ENCODE data around the gene CIT.
A peak's percentile ranks its signal among the peaks of the same experiment; 100 is the strongest.

The CIT gene

DNA sequence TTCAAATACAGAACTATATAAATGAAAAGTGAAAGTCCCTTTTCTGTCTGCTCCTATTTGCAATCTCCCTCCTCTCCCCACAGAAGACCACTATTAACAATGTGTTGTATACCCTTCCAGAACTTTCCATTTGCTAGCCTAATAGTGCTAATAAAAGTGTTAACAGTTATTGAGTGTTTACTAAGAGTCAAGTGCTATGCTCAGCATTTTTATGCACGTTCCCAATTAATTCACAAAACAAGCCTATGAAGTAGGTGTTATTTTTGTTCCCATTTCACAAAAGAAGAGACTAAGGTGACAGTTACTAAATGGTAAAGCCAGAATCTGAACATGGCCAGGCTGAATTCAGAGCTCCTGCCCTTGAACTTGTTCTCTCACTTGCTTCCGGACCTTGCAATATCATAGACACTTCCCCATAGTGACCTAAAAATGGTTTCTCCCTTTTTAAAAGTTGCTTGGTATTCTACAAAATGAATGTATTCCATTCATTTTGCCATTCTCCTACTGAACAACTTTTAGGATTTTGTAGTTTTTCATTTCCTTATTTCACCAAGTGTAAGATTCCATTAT is 210.8 kb downstream of the CIT start:
- peak overlapping the region; percentile 95 for H2AFZ ChIP-seq (ENCODE audit: low read length)
- no peaks in the 10 kb centered on the region for H3F3A ChIP-seq (ENCODE audit: insufficient read depth, low read length)
- H3K4me1 ChIP-seq (ENCODE audit: insufficient read depth, low read length, severe bottlenecking): peaks cover 34% of the 10 kb centered on the region
- H3K9ac ChIP-seq (ENCODE audit: low read length): no peak overlapping the region; the same call in 1 of the 2 replicates
- peak overlapping the region; percentile 91 for H3K4me2 ChIP-seq (ENCODE audit: low read length)
- H3K9me3 ChIP-seq (ENCODE audit: low read length): no peaks in the 10 kb centered on the region
- TF ChIP-seq EZH2 (IDR thresholded peaks at IDR 0.05; ENCODE audit: borderline replicate concordance, low read length): no peak
- TF ChIP-seq CTCF (IDR thresholded peaks at IDR 0.05; ENCODE audit: low read length): no peak
- peak overlapping the region; percentile 82 for H3K27ac ChIP-seq (ENCODE audit: low read depth, low read length, poor library complexity, severe bottlenecking)
- no peaks in the 10 kb centered on the region for H3K27me3 ChIP-seq (ENCODE audit: insufficient read depth, low read length)
- H3K9me2 ChIP-seq (ENCODE audit: low read depth, low read length): no peaks in the 10 kb centered on the region
- H3K79me2 ChIP-seq (ENCODE audit: insufficient read depth, low read length): peaks cover 11% of the 10 kb centered on the region; the same call in 1 of the 2 replicates
- peaks cover 19% of the 10 kb centered on the region for H3K36me3 ChIP-seq (ENCODE audit: insufficient read depth, low read length)
- peak overlapping the region; percentile 97 for H3K4me3 ChIP-seq (ENCODE audit: low read depth, low read length, poor library complexity, severe bottlenecking)
- H4K20me1 ChIP-seq (ENCODE audit: insufficient read depth, low read length): no peaks in the 10 kb centered on the region

DNA sequence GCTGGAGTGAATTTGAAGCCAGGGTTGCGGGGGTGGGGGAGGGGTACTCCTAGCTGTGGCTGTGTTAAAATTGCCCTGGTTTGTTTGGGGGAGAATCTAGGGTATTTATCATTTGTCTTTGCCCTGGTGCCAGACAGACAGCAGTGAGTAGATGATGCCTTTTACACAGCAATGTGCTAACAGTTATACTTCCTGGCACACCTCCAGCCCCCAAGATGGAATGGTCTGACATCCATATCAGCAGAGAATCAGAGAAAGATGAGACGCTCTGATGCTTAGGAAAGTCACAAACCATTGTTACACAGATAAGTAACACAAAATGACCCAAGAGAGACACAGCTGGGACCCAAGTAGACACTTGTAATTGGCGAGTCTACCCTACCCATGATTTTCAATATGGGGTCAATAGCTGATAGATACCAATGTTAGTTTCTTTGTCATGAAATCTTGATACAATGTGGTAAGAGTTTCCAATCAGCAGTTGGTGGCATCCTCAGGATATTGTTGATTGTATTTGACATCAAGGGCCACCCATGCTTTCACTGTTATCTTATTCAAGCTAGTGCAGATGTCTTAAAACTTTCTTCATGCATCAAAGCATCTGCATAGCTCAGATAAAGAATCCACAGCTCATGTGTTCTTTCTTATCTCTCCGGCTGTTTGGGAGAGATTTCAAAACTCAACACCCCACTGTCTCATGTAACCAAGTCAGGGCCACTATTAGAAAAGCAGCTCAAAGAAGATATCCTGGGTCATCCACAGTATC is 211.8 kb downstream of the CIT start:
- Histone ChIP-seq H3K9me3 (ENCODE audit: low read length) (no peaks in the 10 kb centered on the region), H3K79me2 (ENCODE audit: insufficient read depth, low read length) (peaks cover 11% of the 10 kb centered on the region; the same call in 1 of the 2 replicates), H3K4me2 (ENCODE audit: low read length) (no peak overlapping the region), H3F3A (ENCODE audit: insufficient read depth, low read length) (no peaks in the 10 kb centered on the region), H3K4me1 (ENCODE audit: insufficient read depth, low read length, severe bottlenecking) (peaks cover 27% of the 10 kb centered on the region), H3K36me3 (ENCODE audit: insufficient read depth, low read length) (peaks cover 10% of the 10 kb centered on the region), H3K27ac (ENCODE audit: low read depth, low read length, poor library complexity, severe bottlenecking) (no peak overlapping the region), H3K9me2 (ENCODE audit: low read depth, low read length) (no peaks in the 10 kb centered on the region), H3K4me3 (ENCODE audit: low read depth, low read length, poor library complexity, severe bottlenecking) (no peak overlapping the region), H3K27me3 (ENCODE audit: insufficient read depth, low read length) (no peaks in the 10 kb centered on the region), H2AFZ (ENCODE audit: low read length) (peak overlapping the region; percentile 95; the same call in 1 of the 2 replicates), H3K9ac (ENCODE audit: low read length) (no peak overlapping the region), H4K20me1 (ENCODE audit: insufficient read depth, low read length) (no peaks in the 10 kb centered on the region)
- TF ChIP-seq CTCF (IDR thresholded peaks at IDR 0.05; ENCODE audit: low read length): no peak
- TF ChIP-seq EZH2 (IDR thresholded peaks at IDR 0.05; ENCODE audit: borderline replicate concordance, low read length): no peak

DNA sequence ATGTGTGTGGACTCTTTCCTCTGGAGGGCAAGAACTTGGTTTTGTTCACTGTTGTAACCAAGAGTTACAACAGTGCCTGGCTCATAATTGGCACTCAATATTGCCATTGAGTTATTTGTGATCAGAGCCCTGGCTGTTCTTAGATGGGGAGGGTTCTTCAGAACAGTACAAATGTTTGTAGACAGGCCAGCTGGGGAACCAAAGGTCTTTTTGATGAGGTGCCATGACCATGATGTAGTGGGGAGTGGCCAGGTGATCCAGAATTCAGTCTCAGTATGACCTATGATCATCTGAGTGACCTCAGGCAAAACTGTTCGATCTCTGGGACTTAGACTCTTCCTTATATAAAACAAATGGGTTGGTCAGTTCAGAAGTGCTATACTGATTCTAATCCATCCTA is 212.5 kb downstream of the CIT start:
- H3K27ac ChIP-seq (ENCODE audit: low read depth, low read length, poor library complexity, severe bottlenecking): no peak overlapping the region
- no peak overlapping the region for H3K4me2 ChIP-seq (ENCODE audit: low read length)
- TF ChIP-seq CTCF (IDR thresholded peaks at IDR 0.05; ENCODE audit: low read length) (no peak), EZH2 (IDR thresholded peaks at IDR 0.05; ENCODE audit: borderline replicate concordance, low read length) (no peak)
- no peaks in the 10 kb centered on the region for H3K9me2 ChIP-seq (ENCODE audit: low read depth, low read length)
- peaks cover 20% of the 10 kb centered on the region for H3K4me1 ChIP-seq (ENCODE audit: insufficient read depth, low read length, severe bottlenecking)
- H3K36me3 ChIP-seq (ENCODE audit: insufficient read depth, low read length): peaks cover 3% of the 10 kb centered on the region
- no peaks in the 10 kb centered on the region for H3F3A ChIP-seq (ENCODE audit: insufficient read depth, low read length)
- H3K79me2 ChIP-seq (ENCODE audit: insufficient read depth, low read length): peaks cover 10% of the 10 kb centered on the region; the same call in 1 of the 2 replicates
- H3K9me3 ChIP-seq (ENCODE audit: low read length): no peaks in the 10 kb centered on the region
- no peak overlapping the region for H2AFZ ChIP-seq (ENCODE audit: low read length)
- no peaks in the 10 kb centered on the region for H3K27me3 ChIP-seq (ENCODE audit: insufficient read depth, low read length)
- no peaks in the 10 kb centered on the region for H4K20me1 ChIP-seq (ENCODE audit: insufficient read depth, low read length)
- H3K4me3 ChIP-seq (ENCODE audit: low read depth, low read length, poor library complexity, severe bottlenecking): no peak overlapping the region
- H3K9ac ChIP-seq (ENCODE audit: low read length): no peak overlapping the region

All from OCI-LY1 (cell line).